ENCODE results near the gene TNFRSF19. TPM values are rescaled to one million over a fixed set of nuclear protein-coding genes. Genes with fewer than 3 reads are reported as not detected.
A peak's percentile ranks its signal among the peaks of the same experiment; 100 is the strongest.

The TNFRSF19 gene
- total RNA-seq, 1 experiment from 2014 or later = 63.4 TPM

DNA sequence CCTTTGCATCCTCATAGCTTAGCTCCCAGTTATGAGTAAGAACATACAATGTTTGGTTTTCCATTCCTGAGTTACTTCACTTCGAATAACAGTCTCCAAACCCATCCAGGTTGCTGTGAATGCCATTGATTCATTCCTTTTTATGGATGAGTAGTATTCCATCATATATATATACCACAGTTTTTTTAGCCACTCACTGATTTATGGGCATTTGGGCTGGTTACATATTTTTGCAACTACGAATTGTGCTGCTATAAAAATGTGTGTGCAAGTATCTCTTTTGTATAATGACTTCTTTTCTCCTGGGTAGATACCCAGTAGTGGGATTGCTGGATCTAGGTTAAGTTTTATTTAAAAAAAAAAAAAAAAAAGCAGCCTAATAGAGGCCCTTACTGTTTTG lies 14.1 kb downstream of the TNFRSF19 start:
- Mint-ChIP-seq H3K27ac (ENCODE audit: unreplicated experiment) (no peak overlapping the region), H3K27me3 (ENCODE audit: insufficient read depth, unreplicated experiment) (no peaks in the 10 kb centered on the region), H3K4me1 (ENCODE audit: low read depth, unreplicated experiment) (peaks cover 23% of the 10 kb centered on the region), H3K36me3 (ENCODE audit: insufficient read depth, unreplicated experiment) (peaks cover 29% of the 10 kb centered on the region), H3K4me3 (ENCODE audit: unreplicated experiment) (no peak overlapping the region), H3K9me3 (ENCODE audit: unreplicated experiment) (no peaks in the 10 kb centered on the region)
- intact Hi-C loops (cut with micrococcal nuclease; ENCODE audit: unreplicated experiment) = no loop called here
- Histone ChIP-seq H3K9me3 (no peaks in the 10 kb centered on the region), H3K4me1 (peaks cover 32% of the 10 kb centered on the region), H3K36me3 (ENCODE audit: control insufficient read depth, insufficient read depth, low read length) (no peaks in the 10 kb centered on the region; the same call in 1 of the 2 replicates), H3K4me3 (ENCODE audit: low read depth, low read length) (no peak overlapping the region), H3K27me3 (replicated peaks; ENCODE audit: control insufficient read depth, insufficient read depth, low read length) (no peaks in the 10 kb centered on the region)
- POLR2A ChIA-PET = no interaction called here
- DNase-seq = no peak
- TF ChIP-seq CTCF (IDR thresholded peaks at IDR 0.05; ENCODE audit: insufficient read depth in 1 of 2, low read depth in 1 of 2, low read length in 1 of 2, severe bottlenecking in 1 of 2, unreplicated experiment in 1 of 2) = no peak
- BruUV-seq (replicated peaks) = no TSS peak
- CTCF ChIA-PET = no interaction called here

DNA sequence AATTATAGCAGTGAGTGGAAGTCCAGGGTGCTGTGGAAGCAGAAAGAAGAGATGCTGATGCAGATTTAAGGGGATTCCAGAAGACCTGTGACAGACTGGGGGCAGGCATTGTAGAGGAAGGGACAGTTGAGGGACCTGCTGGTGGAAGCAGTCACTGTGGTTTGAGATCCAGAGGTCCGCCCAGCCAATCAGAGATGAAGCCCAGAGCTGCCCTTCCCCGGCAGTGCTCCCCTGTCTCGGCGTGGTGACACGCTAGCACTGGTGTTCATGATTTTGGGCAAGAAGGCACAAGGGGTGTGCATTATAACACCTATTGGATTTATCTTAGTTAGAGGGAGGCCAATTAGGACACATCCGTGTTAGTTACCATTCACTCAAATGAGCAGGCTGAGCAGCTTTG lies 16.1 kb downstream of the TNFRSF19 start:
- CTCF ChIA-PET = no interaction called here

GRCh38 chr13:23588666-23589065 lies 18.5 kb downstream of the TNFRSF19 start:
- Mint-ChIP-seq H3K36me3 (ENCODE audit: insufficient read depth, unreplicated experiment) (peaks cover 47% of the 10 kb centered on the region), H3K4me3 (ENCODE audit: unreplicated experiment) (peak overlapping the region; percentile 1), H3K9me3 (ENCODE audit: unreplicated experiment) (no peaks in the 10 kb centered on the region), H3K4me1 (ENCODE audit: low read depth, unreplicated experiment) (peaks cover 23% of the 10 kb centered on the region), H3K27me3 (ENCODE audit: insufficient read depth, unreplicated experiment) (no peaks in the 10 kb centered on the region), H3K27ac (ENCODE audit: unreplicated experiment) (peak overlapping the region; percentile 57)
- POLR2A ChIA-PET = no interaction called here
- H3K4me3 ChIP-seq (ENCODE audit: low read depth, low read length) = no peak overlapping the region
- H3K27me3 ChIP-seq (replicated peaks; ENCODE audit: control insufficient read depth, insufficient read depth, low read length) = no peaks in the 10 kb centered on the region
- H3K36me3 ChIP-seq (ENCODE audit: control insufficient read depth, insufficient read depth, low read length) = peaks cover under 1% of the 10 kb centered on the region
- no peak for TF ChIP-seq CTCF (IDR thresholded peaks at IDR 0.05; ENCODE audit: insufficient read depth in 1 of 2, low read depth in 1 of 2, low read length in 1 of 2, severe bottlenecking in 1 of 2, unreplicated experiment in 1 of 2)
- intact Hi-C loops (cut with micrococcal nuclease; ENCODE audit: unreplicated experiment) = no loop called here
- CTCF ChIA-PET = no interaction called here
- H3K9me3 ChIP-seq = peaks cover 4% of the 10 kb centered on the region
- no peak for DNase-seq
- H3K4me1 ChIP-seq = peaks cover 16% of the 10 kb centered on the region
- BruUV-seq (replicated peaks) = no TSS peak

More for the DNA sequence above, 16.1 kb downstream of the TNFRSF19 start:
- Histone ChIP-seq H3K27me3 (replicated peaks; ENCODE audit: control insufficient read depth, insufficient read depth, low read length) (no peaks in the 10 kb centered on the region), H3K4me3 (ENCODE audit: low read depth, low read length) (no peak overlapping the region), H3K36me3 (ENCODE audit: control insufficient read depth, insufficient read depth, low read length) (no peaks in the 10 kb centered on the region; the same call in 1 of the 2 replicates), H3K9me3 (no peaks in the 10 kb centered on the region), H3K4me1 (peaks cover 32% of the 10 kb centered on the region)
- TF ChIP-seq CTCF (IDR thresholded peaks at IDR 0.05; ENCODE audit: insufficient read depth in 1 of 2, low read depth in 1 of 2, low read length in 1 of 2, severe bottlenecking in 1 of 2, unreplicated experiment in 1 of 2) = no peak
- Mint-ChIP-seq H3K9me3 (ENCODE audit: unreplicated experiment) (no peaks in the 10 kb centered on the region), H3K4me3 (ENCODE audit: unreplicated experiment) (no peak overlapping the region), H3K36me3 (ENCODE audit: insufficient read depth, unreplicated experiment) (peaks cover 28% of the 10 kb centered on the region), H3K27me3 (ENCODE audit: insufficient read depth, unreplicated experiment) (no peaks in the 10 kb centered on the region), H3K4me1 (ENCODE audit: low read depth, unreplicated experiment) (peaks cover 27% of the 10 kb centered on the region), H3K27ac (ENCODE audit: unreplicated experiment) (no peak overlapping the region)
- intact Hi-C loops (cut with micrococcal nuclease; ENCODE audit: unreplicated experiment) = no loop called here
- POLR2A ChIA-PET = no interaction called here
- no peak for DNase-seq
- no TSS peak for BruUV-seq (replicated peaks)
